GM19043 (cell line): ENCODE measurements around the gene SLC25A12.
"Not testable (repeated sequence)": the region's sequence is repeated elsewhere in the genome, so short reads cannot be mapped to it uniquely, and the experiment has no call there.

Experiments
- ATAC-seq: cut with Tn5 transposase; IDR thresholded peaks from one replicate; pipeline ENCODE4 v1.9.1; 2021; ENCODE audit warnings: low read depth; ENCODE audit not compliant: unreplicated experiment

SLC25A12 gene, protein sequence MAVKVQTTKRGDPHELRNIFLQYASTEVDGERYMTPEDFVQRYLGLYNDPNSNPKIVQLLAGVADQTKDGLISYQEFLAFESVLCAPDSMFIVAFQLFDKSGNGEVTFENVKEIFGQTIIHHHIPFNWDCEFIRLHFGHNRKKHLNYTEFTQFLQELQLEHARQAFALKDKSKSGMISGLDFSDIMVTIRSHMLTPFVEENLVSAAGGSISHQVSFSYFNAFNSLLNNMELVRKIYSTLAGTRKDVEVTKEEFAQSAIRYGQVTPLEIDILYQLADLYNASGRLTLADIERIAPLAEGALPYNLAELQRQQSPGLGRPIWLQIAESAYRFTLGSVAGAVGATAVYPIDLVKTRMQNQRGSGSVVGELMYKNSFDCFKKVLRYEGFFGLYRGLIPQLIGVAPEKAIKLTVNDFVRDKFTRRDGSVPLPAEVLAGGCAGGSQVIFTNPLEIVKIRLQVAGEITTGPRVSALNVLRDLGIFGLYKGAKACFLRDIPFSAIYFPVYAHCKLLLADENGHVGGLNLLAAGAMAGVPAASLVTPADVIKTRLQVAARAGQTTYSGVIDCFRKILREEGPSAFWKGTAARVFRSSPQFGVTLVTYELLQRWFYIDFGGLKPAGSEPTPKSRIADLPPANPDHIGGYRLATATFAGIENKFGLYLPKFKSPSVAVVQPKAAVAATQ

DNA sequence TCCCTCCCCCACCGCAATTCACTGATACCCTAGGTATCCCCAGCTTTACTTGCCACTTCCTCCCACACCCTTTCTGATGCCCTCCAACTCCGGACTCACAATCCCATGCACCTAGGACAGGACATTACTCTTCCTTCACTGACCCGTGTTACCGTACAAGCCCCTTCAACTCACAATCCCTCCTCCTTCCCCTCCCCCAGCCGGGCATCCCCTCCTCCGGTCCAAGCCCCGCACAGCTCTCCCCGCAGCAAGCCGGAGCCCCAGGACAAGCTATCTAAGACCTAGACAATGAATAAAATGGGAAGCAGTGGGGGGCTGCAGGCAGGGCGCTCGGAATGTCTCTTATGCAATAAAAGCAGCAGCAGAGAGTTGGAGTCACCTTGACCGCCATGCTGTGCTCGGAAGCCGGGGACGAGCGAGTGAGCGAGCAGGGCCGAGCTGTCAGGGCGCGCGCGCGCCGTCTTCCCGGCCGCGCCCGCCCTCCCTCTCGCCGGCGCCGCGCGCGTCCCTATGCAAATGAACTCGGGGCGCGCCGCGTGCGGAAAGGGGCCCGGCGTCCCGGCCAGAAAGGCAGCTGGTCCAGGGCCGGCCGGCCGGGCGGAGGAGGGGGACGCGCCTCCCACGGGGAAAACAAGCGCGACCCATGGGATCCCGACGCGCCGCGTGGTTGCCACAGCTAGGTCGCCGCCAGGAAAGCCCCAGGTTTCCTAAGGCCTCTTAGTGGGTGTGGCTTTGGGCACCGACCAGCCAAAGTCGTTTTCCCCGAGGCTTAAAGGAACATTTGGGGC is at the start of gene SLC25A12:
Gene SLC25A12, minus strand, starts transcription at position 421 of the 788 bp plus-strand sequence. Its CDS starts 30 bp downstream, at position 391.
- peak; percentile 87 for ATAC-seq

DNA sequence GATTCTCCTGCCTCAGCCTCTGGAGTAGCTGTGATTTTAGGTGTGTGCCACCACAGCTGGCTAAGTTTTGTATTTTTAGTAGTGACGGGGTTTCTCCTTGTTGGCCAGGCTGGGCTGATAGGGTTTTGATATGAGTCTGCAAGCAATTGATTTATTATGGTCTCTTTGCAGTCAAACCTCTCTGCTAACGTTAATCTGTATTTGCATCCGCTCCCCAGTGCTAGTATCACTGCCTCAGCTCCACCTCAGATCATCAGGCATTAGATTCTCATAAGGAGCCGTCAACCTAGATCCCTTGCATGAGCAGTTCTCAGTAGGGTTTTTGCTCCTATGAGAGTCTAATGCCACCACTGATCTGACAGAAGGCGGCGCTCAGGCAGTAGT is 47.3 kb upstream of the SLC25A12 start:
- ATAC-seq: no peak

DNA sequence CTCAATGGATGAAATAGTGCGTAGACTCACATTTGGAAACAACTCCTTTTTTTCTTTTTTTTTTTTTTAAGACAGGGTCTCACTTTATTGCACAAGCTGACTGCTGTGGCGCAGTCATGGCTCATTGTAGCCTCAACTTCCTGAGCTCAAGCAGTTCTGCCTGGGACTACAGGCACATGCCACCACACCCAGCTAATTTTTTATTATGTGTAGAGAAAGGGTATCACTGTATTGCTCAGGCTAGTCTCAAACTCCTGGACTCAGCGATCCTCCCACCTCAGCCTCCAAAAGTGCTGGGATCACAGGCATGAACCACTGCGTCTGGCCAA is 45.7 kb upstream of the SLC25A12 start:
- ATAC-seq: no peak

DNA sequence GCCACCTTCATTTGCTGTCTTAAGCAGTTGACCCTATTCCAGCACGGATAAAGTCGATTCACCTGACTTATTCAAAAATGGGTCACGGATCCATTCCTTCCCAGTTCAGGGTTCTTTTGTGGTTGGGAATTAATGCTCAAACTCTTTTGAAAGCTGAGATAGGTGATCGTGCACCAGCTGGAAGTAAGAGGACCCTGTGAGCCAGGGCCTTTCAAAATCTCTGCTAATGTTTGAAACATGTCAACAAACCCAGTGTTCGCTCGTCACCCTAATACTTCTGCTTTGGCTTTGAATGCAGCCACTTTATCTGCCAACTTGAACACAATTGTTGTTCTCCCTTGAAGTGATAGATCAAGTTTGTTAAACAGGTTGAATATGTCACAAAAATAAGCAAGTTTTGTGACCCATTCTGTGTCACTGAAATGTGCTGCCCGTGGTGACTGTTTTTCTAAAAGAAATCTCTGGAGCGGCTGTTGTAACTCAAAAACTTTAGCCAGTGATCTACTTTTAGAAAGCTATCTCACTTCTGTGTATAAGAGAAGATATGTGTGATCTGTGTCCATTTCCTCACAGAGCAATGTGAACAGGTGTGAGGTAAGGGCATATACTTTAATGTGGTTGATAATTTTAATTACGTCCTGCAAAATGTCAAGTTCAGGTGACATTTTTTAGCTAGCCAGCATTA is 45.2 kb upstream of the SLC25A12 start:
- no peak for ATAC-seq

GRCh38 chr2:171930385-171930784 is 36.3 kb upstream of the SLC25A12 start:
- no peak for ATAC-seq

- no peak for ATAC-seq
Observed at GRCh38 chr2:171924170-171924942, 30.3 kb upstream of the SLC25A12 start.

- no peak for ATAC-seq
Observed at GRCh38 chr2:171923206-171923605, 29.2 kb upstream of the SLC25A12 start.

DNA sequence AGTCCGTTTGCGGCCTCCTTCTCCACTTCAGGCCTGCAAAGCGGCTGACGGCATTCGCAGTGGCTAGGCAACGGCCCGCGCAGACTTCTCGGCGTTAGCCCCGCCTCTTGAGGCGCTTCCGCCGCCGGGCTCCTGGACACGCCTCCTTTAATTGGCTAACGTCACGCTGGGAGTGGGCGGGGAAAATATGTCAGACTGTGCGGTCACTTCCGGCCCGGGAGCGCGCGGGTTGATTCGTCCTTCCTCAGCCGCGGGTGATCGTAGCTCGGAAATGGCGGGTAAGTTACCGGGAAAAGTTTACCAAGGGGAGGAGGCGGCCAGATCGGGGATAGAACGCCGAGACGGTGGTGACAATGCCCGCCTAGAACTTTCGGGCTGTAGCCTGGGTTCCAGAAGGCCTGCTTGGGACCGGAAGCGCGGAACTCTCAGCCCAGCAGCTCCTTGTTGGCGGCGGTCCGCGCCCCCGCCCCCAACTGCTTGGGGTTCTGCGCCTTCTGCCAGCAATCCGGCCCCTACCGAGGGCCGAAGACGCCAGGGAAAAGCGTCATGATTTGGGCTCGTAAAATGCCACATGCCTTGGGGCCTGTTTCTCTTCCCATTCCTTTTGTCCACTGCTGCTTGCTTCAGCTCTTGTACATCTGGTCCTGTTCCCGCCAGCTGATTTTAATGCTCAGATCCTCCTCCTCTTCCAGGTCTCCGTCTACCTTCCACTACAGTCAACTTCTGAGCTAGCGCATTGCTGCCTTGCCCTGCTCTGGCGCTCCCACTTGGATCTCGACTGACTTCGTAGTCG is 28.4 kb upstream of the SLC25A12 start, which contains the start of gene HAT1:
Gene HAT1, plus strand, starts transcription at position 232 of the 793 bp plus-strand sequence. Its CDS starts 40 bp downstream, at position 272.
- peak; percentile 97 for ATAC-seq

DNA sequence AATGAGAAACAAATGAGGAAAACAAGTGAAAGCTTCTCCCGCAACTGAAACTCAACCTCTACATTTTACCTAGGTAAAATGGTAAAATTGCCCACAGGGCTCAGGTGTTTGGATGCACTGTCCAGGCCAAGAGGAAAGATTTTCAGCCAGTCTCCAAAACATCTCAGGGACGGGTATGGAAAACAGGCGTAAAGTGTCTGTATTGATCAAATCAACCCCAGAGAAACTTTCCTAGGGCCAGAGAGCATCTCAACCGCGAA is 27.9 kb upstream of the SLC25A12 start:
- ATAC-seq: no peak

DNA sequence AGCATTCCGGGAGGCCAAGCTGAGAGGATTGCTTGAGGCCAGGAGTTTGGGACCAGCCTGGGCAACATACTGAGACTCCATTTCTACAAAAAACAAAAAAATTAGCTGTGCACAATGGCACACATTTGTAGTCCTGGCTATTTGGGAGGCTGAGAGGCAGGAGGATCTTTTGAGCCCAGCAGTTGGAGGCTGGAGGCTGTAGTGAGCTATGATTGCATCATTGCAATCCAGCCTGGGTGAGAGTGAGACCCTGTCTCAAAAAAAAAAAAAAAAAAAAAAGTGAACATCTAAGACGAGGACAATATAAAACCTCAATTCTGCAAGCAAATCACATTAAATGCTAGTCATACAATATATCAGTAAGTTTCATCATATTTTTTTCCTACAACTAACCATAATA is 25.4 kb upstream of the SLC25A12 start:
- ATAC-seq: no peak

DNA sequence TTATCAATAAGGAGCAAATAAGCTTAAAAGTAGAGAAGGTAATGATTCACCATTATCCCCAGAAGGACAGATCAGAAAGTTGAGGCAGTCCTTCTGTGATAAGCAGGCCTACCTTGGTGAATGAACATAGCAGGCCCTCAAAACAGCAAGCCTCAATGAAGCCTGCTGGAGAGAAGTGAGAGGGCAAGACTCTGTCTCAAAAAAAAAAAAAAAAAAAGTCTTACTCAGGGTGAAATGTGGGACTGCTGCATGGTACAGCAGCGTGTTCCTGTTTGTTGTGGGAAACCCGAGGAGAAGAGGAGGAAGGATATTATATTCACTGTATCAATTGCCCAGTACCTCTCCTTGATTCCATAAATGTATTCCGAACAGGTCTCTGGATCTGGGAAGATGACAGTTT is 19.5 kb upstream of the SLC25A12 start:
- ATAC-seq: no peak

- ATAC-seq: no peak
Observed at GRCh38 chr2:171910494-171910893, 16.4 kb upstream of the SLC25A12 start.

DNA sequence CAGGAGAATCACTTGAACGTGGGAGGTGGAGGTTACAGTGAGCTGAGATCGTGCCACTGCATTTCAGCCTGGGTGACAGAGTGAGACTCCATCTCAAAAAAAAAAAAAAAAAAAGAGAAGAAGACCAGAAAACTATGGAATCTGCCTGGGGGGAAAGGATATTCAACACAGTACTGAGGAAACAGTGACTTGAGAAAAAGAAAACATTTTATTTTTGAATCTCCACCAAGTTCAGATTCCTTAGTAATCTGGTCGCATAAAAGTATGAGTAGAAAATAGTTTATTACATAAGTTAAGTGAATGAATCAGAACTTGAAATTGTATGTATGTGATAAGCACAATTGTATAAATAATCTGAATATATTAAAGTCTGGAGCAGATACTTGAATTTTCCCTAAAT is 15.2 kb upstream of the SLC25A12 start:
- ATAC-seq: no peak

DNA sequence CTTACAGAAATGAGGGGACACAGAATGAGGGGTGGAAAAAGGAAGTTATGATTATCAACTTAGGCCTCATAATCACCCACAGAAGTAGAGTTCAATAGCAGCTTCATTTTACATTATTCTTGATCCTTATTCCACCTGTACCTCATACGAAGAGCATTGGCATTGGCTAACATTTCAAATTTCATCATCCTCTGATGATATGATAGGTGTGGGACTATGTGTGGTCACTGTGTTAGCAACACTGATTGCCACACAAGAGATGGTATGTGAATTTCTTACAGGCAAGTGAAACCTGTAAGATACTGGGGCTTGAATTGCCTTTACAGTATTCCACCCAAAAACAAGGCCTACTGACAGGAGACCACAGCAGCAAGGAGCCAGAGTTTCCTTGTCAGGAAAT is 14.2 kb upstream of the SLC25A12 start:
- no peak for ATAC-seq

DNA sequence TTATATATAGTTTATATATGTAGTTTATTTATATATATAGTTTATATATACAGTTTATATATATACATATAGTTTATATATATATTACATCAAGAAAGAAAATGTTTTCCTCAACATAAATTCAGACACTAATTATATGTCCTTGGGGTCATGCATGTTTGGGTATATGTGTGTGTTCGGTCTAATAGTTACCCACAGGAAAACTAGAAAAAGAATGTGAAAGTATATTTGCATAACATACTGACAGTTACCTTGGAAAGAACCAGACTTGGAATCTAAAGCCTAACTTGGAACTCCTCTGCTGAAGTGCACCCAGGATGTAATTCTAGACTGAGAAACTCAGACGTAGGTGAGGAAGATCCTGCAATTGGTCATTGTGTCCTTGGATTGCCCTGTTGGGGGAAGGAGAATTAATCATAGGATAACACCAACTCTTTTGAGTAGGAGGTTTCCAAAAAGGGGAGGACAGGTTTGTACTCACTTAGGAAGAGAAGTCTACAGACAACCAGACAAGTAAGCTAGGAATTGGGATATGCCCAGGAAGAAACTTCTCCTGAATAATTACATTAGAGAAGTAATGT is 8.9 kb upstream of the SLC25A12 start:
- no peak for ATAC-seq

GRCh38 chr2:171899623-171900282 is 5.7 kb upstream of the SLC25A12 start:
- not testable (repeated sequence) for ATAC-seq

- ATAC-seq: no peak
Observed at GRCh38 chr2:171895786-171896185, 1.7 kb upstream of the SLC25A12 start.

DNA sequence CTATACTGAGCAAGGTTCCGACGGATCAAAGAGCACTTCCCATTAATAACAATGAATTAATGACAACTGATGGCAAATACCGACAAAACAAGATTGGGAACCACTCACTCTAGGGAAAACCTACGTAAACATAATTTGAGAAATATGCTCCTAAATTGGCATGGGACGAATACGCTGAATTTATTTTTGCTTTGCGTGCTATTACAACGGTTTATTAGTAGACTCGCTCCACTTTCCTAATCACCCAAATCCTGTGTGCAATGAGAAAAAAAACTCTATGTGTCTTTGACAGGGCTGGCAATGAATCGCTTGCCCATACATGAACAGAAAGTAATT is 536 bp upstream of the SLC25A12 start:
- ATAC-seq: no peak
